Activated CD4-positive, alpha-beta T cell treated with anti-CD3 and anti-CD28 coated beads, Interleukin-2, Interleukin-4, amounts not matched to agents 100 ng/mL and 50 ng/mL, durations not matched to agents 16 hours and 8 hours (primary cell): ENCODE measurements around the gene ATP6V0C.
"Not testable (repeated sequence)": the region's sequence is repeated elsewhere in the genome, so short reads cannot be mapped to it uniquely, and the experiment has no call there.

Source experiments
- DNase-seq: peaks from one replicate; pipeline ENCODE4 v3.0.0-alpha.2; 2020; ENCODE audit warnings: low spot score

ATP6V0C gene

GRCh38 chr16:2474877-2475412 lies 38.8 kb upstream of the ATP6V0C start, which contains the start of gene TBC1D24:
Gene TBC1D24 (plus strand): TSS chr16:2475127. CDS start chr16:2496149, 21,022 bp downstream.
- peak; percentile 90 for DNase-seq

- no peak for DNase-seq
These were observed 38.1 kb upstream of the ATP6V0C start for GRCh38 chr16:2475413-2476344.

- no peak for DNase-seq
These were observed 37.4 kb upstream of the ATP6V0C start for GRCh38 chr16:2476345-2476720.

GRCh38 chr16:2476741-2477140 lies 37.0 kb upstream of the ATP6V0C start:
- DNase-seq = no peak

GRCh38 chr16:2477327-2477726 lies 36.4 kb upstream of the ATP6V0C start:
- DNase-seq = no peak

- no peak for DNase-seq
These were observed 35.5 kb upstream of the ATP6V0C start for GRCh38 chr16:2478279-2478678.

GRCh38 chr16:2479996-2480395 lies 33.8 kb upstream of the ATP6V0C start:
- DNase-seq = not testable (repeated sequence)

- no peak for DNase-seq
These were observed 32.8 kb upstream of the ATP6V0C start for GRCh38 chr16:2480948-2481347.

GRCh38 chr16:2481676-2482075 lies 32.1 kb upstream of the ATP6V0C start:
- no peak for DNase-seq

GRCh38 chr16:2482249-2482648 lies 31.5 kb upstream of the ATP6V0C start:
- no peak for DNase-seq

- no peak for DNase-seq
These were observed 30.8 kb upstream of the ATP6V0C start for GRCh38 chr16:2482708-2483534.

- DNase-seq = no peak
These were observed 29.5 kb upstream of the ATP6V0C start for GRCh38 chr16:2483939-2484897.

- no peak for DNase-seq
These were observed 28.7 kb upstream of the ATP6V0C start for GRCh38 chr16:2484898-2485508.

- DNase-seq = no peak
These were observed 27.8 kb upstream of the ATP6V0C start for GRCh38 chr16:2485811-2486507.

GRCh38 chr16:2486645-2487516 lies 26.9 kb upstream of the ATP6V0C start:
- peak; percentile 59 for DNase-seq

- no peak for DNase-seq
These were observed 26.3 kb upstream of the ATP6V0C start for GRCh38 chr16:2487517-2487842.

GRCh38 chr16:2487903-2488531 lies 25.7 kb upstream of the ATP6V0C start:
- no peak for DNase-seq

- no peak for DNase-seq
These were observed 24.2 kb upstream of the ATP6V0C start for GRCh38 chr16:2489581-2489980.
